Measurements from ENCODE around the gene LRRTM2.

The LRRTM2 gene

GRCh38 chr5:138901716-138902115 is 26.6 kb upstream of the LRRTM2 start:
- TF ChIP-seq, protein P1, sequence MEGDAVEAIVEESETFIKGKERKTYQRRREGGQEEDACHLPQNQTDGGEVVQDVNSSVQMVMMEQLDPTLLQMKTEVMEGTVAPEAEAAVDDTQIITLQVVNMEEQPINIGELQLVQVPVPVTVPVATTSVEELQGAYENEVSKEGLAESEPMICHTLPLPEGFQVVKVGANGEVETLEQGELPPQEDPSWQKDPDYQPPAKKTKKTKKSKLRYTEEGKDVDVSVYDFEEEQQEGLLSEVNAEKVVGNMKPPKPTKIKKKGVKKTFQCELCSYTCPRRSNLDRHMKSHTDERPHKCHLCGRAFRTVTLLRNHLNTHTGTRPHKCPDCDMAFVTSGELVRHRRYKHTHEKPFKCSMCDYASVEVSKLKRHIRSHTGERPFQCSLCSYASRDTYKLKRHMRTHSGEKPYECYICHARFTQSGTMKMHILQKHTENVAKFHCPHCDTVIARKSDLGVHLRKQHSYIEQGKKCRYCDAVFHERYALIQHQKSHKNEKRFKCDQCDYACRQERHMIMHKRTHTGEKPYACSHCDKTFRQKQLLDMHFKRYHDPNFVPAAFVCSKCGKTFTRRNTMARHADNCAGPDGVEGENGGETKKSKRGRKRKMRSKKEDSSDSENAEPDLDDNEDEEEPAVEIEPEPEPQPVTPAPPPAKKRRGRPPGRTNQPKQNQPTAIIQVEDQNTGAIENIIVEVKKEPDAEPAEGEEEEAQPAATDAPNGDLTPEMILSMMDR (IDR thresholded peaks at IDR 0.05; ENCODE audit: extremely low read depth, insufficient read depth, missing control alignments), result no peak
- DNase-seq (ENCODE audit: low spot score), result no peak
- in situ Hi-C loops (cut with MboI; ENCODE audit: low pct_unique_long_range_greater_than_20kb, low sequenced_read_pairs, unreplicated experiment), result no loop called here

GRCh38 chr5:138900281-138900965 is 25.3 kb upstream of the LRRTM2 start:
- in situ Hi-C loops (cut with MboI; ENCODE audit: low pct_unique_long_range_greater_than_20kb, low sequenced_read_pairs, unreplicated experiment), result no loop called here
- TF ChIP-seq, protein P1 (IDR thresholded peaks at IDR 0.05; ENCODE audit: extremely low read depth, insufficient read depth, missing control alignments), result no peak

DNA sequence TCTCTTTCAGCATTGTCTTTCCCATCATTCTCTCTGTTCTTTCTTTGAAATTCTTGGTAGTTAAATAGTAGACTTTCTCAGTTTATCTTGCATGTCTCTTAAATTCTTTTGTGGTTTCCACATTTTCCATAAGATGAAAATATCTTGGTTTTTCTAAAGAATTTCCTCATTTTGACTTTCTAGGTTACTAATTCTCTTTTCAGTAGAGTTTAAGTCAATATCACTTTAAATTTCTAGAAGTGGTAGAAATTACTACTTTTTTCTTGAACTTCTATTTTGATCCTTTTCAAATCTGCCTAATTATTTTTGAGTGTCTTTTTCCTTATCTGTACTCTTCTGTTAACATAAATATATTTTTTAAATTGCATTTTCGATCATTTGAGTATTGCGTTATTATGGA is 23.6 kb upstream of the LRRTM2 start:
- DNase-seq (ENCODE audit: low spot score), result no peak
- in situ Hi-C loops (cut with MboI; ENCODE audit: low pct_unique_long_range_greater_than_20kb, low sequenced_read_pairs, unreplicated experiment), result no loop called here
- TF ChIP-seq, protein P1 (IDR thresholded peaks at IDR 0.05; ENCODE audit: extremely low read depth, insufficient read depth, missing control alignments), result no peak

More at GRCh38 chr5:138900281-138900965, 25.3 kb upstream of the LRRTM2 start:
- no peak for DNase-seq (ENCODE audit: low spot score)

- in situ Hi-C loops (cut with MboI; ENCODE audit: low pct_unique_long_range_greater_than_20kb, low sequenced_read_pairs, unreplicated experiment), result no loop called here
- TF ChIP-seq, protein P1 (IDR thresholded peaks at IDR 0.05; ENCODE audit: extremely low read depth, insufficient read depth, missing control alignments), result no peak
- DNase-seq (ENCODE audit: low spot score), result no peak
Observed at GRCh38 chr5:138898299-138898698, 23.2 kb upstream of the LRRTM2 start.

GRCh38 chr5:138895918-138896317 is 20.8 kb upstream of the LRRTM2 start:
- TF ChIP-seq, protein P1 (IDR thresholded peaks at IDR 0.05; ENCODE audit: extremely low read depth, insufficient read depth, missing control alignments), result no peak
- in situ Hi-C loops (cut with MboI; ENCODE audit: low pct_unique_long_range_greater_than_20kb, low sequenced_read_pairs, unreplicated experiment), result no loop called here
- no peak for DNase-seq (ENCODE audit: low spot score)

DNA sequence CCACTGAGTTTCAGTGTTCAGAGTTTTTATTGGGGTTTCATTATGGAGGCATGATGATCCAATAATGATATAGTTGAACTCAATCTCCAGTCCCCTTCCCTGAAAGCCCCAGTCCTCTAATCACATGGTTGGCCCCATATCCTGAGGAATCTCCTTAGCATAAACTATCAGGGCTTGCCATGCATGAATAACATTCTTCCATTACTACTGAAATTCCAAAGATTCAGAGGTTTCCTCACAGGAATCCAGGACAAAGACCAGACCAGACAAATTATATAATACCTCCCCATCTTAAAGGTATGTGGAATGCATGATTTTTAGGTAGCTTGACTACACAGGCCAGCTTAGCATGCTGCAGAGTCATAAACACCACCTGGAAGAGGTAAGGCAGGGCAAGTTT is 15.5 kb upstream of the LRRTM2 start:
- no peak for DNase-seq (ENCODE audit: low spot score)
- in situ Hi-C loops (cut with MboI; ENCODE audit: low pct_unique_long_range_greater_than_20kb, low sequenced_read_pairs, unreplicated experiment), result no loop called here
- TF ChIP-seq, protein P1 (IDR thresholded peaks at IDR 0.05; ENCODE audit: extremely low read depth, insufficient read depth, missing control alignments), result no peak

Data from GM13977 (cell line).